Activated naive CD4-positive, alpha-beta T cell treated with anti-CD3 and anti-CD28 coated beads for 36 hours (primary cell): ENCODE measurements around the gene VPS9D1. TPM values are rescaled to one million over a fixed set of nuclear protein-coding genes. Genes with fewer than 3 reads are reported as not detected.
A peak's percentile ranks its signal among the peaks of the same experiment; 100 is the strongest.
"Not testable (repeated sequence)": the region's sequence is repeated elsewhere in the genome, so short reads cannot be mapped to it uniquely, and the experiment has no call there.

Source experiments
- CTCF ChIA-PET: fragments of 350-600 bp; sonication (Branson Sonifier 250); formaldehyde crosslinking; loops from one replicate; lab custom pipeline; 2021; ENCODE audit warnings: antibody characterized with exemption; lab: Charles Lee
- DNase-seq: peaks from one replicate; pipeline ENCODE4 v3.0.0-alpha.2; 2020
- H3K27ac Mint-ChIP-seq: one replicate; pipeline ENCODE4 v1.8.0; 2021; ENCODE audit warnings: mild to moderate bottlenecking, mixed read lengths
- H3K27me3 Mint-ChIP-seq: one replicate; pipeline ENCODE4 v1.8.0; 2021; ENCODE audit warnings: low read depth, mixed read lengths
- H3K36me3 Mint-ChIP-seq: one replicate; pipeline ENCODE4 v1.8.0; 2021; ENCODE audit warnings: low read depth, mixed read lengths
- H3K4me1 Mint-ChIP-seq: one replicate; pipeline ENCODE4 v1.8.0; 2021; ENCODE audit warnings: low read depth, mixed read lengths
- H3K4me3 Mint-ChIP-seq: one replicate; pipeline ENCODE4 v1.8.0; 2021; ENCODE audit warnings: mild to moderate bottlenecking, moderate library complexity, mixed read lengths
- H3K9me3 Mint-ChIP-seq: one replicate; pipeline ENCODE4 v1.8.0; 2021; ENCODE audit warnings: mixed read lengths
- intact Hi-C: fragments of 100-400 bp; cut with micrococcal nuclease; formaldehyde crosslinking; loops from one replicate; pipeline ENCODE4 v1.15.1; 2023
- total RNA-seq, 2 experiments: library from RNA; stranded (reverse); gene quantifications; one replicate each; pipeline ENCODE4 v1.2.3, GENCODE V29; 2021

The VPS9D1 gene
- total RNA-seq, 2 experiments from 2014 or later = 0.91 to 1.4 TPM

DNA sequence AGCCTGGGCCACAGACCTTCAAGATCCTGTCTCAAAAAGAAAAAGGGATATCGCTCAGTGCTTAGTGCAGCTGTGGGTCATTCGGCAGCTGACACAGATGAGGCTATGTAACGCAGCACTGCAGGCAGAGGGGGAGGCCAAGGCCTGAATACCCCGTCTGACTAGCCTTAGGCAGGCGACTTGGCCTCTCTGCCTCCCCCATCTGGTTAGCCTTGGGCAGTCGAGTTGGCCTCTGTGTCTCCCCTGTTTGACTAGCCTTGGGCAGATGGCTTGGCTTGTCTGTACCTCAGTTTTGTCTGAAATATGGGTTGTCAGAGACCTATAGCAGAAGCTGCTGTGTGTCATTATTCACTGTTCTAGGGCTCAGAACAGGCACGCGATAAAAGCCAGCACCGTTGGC, 53.1 kb downstream of the VPS9D1 start:
- Mint-ChIP-seq H3K27me3 (no peaks in the 10 kb centered on the region), H3K36me3 (peaks cover 11% of the 10 kb centered on the region), H3K4me1 (peaks cover 23% of the 10 kb centered on the region), H3K4me3 (no peak overlapping the region), H3K27ac (no peak overlapping the region), H3K9me3 (no peaks in the 10 kb centered on the region)
- DNase-seq = no peak
- CTCF ChIA-PET = interaction anchor here (0.9 kb wide), 1 partner anchor 92 kb away, joined by 3 read pairs; the partner anchor contains the start of gene CPNE7
- intact Hi-C loops = loop anchor here (1.0 kb wide), 1 partner anchor 93 kb away; no protein-coding TSS in a partner anchor

DNA sequence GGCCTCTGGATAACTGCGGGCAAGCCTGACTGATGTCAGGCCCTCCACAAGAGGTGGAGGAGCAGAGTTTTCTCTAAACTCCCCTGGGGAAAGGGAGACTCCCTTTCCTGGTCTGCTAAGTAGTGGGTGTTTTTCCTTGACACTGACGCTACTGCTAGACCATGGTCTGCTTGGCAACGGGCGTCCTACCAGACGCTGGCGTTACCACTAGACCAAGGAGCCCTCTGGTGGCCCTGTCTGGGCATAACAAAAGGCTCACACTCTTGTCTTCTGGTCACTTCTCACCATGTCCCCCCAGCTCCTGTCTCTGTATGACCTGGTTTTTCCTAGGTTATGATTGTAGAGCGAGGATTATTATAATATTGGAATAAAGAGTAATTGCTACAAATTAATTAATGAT, 53.7 kb downstream of the VPS9D1 start:
- H3K27me3 Mint-ChIP-seq, H3K4me3 Mint-ChIP-seq, DNase-seq, H3K27ac Mint-ChIP-seq, H3K9me3 Mint-ChIP-seq, CTCF ChIA-PET: not testable (repeated sequence)
- Mint-ChIP-seq H3K4me1 (peaks cover 23% of the 10 kb centered on the region), H3K36me3 (peaks cover 15% of the 10 kb centered on the region)
- intact Hi-C loops = loop anchor here (1.0 kb wide), 1 partner anchor 93 kb away; no protein-coding TSS in a partner anchor

DNA sequence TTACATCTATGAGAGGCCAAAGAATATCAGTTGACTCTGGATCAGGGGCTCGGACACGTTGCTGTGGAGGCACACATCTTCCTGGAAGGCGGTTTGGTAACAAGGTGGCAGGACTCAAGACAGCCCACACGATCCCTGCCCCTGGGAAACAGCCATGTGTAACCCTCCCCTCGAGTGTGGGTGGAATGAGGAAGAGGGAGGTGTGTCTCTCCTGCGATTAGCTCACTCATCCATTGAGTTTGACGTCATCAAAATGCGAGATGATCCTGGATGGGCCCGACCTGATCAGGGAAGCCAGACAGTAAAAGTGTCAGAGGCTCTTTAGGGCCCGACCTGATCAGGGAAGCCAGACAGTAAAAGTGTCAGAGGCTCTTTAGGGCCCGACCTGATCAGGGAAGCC, 56.5 kb downstream of the VPS9D1 start:
- intact Hi-C loops, H3K4me3 Mint-ChIP-seq, H3K27me3 Mint-ChIP-seq, H3K27ac Mint-ChIP-seq, DNase-seq, H3K9me3 Mint-ChIP-seq: not testable (repeated sequence)
- Mint-ChIP-seq H3K4me1 (peaks cover 10% of the 10 kb centered on the region), H3K36me3 (peaks cover 33% of the 10 kb centered on the region)
- CTCF ChIA-PET = interaction anchor here (0.6 kb wide), 1 partner anchor 18 kb away, joined by 5 read pairs; no protein-coding TSS in a partner anchor

DNA sequence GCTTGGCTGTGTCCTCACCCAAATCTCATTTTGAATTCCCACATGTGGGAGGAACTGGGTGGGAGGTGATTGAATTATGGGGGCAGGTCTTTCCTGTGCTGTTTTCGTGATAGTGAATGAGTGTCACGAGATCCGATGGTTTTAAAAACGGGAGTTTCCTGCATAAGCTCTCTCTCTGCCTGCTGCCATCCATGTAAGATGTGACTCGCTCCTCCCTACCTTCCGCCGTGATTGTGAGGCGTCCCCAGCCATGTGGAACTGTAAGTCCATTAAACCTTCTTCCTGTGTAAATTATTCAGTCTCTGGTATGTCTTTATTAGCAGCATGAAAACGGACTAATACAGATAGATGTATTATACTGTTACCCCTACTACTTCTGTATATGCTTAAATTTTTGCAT, 59.5 kb downstream of the VPS9D1 start:
- CTCF ChIA-PET = no interaction called here
- H3K4me3 Mint-ChIP-seq = no peak overlapping the region
- intact Hi-C loops = no loop called here
- DNase-seq = no peak
- H3K4me1 Mint-ChIP-seq = peaks cover 15% of the 10 kb centered on the region
- H3K27me3 Mint-ChIP-seq = no peaks in the 10 kb centered on the region
- no peaks in the 10 kb centered on the region for H3K9me3 Mint-ChIP-seq
- peaks cover 39% of the 10 kb centered on the region for H3K36me3 Mint-ChIP-seq
- H3K27ac Mint-ChIP-seq = no peak overlapping the region

DNA sequence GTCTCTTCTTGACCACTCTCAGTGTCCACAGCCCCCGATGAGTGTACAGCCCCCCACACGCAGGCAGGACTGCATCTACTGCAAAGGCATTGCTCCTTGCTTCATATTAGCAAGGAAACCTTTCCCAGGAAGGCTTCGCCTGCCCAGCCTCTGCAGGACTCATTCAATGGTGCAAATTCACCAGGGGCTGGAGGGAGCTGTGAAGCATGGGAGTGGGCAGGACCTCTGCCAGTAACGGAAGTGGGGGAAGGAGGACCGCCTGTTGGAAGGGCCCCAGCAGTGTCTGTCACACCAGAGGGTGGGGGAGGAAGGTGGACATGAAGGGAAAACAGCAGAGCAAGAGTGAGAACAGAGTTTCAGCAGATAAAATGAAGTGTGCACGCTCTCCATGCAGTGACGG, 60.6 kb downstream of the VPS9D1 start:
- Mint-ChIP-seq H3K4me3 (no peak overlapping the region), H3K27me3 (no peaks in the 10 kb centered on the region), H3K27ac (no peak overlapping the region), H3K9me3 (no peaks in the 10 kb centered on the region), H3K36me3 (peaks cover 39% of the 10 kb centered on the region), H3K4me1 (peaks cover 24% of the 10 kb centered on the region)
- intact Hi-C loops = no loop called here
- no peak for DNase-seq
- CTCF ChIA-PET = no interaction called here

DNA sequence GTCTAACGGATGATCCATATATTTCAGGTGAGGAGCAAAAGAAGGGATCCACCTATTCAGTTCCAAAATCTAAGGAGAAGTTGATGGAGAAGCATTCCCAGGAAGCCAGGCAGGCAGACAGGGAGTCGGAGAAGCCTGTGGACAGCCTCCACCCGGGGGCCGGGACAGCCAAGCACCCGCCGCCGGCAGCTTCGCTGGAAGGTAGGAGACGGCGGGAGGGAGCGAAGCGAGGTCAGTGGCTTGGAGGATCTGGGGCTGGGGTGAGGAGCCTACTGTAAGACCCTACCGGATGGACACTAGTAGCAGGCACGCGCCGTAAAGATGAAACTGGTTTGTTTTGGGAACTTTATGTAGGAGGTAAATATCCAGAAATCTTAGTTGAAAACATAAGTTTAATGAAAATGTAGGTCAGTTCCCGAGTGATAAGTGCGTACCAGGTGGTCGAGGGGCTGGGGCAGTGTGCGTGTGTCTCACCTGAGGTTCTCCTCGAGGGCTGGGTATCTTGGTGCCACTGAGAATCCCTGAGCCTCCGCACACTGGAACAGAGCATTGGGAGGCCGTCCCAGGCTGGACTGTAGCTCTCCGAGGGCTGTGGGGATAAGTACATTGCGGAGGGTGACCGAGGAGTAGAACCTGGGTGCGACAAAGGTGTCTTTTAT, 62.3 kb downstream of the VPS9D1 start:
- Mint-ChIP-seq H3K9me3 (no peaks in the 10 kb centered on the region), H3K27me3 (no peaks in the 10 kb centered on the region), H3K36me3 (peaks cover 33% of the 10 kb centered on the region), H3K27ac (peak overlapping the region; percentile 77), H3K4me3 (peak overlapping the region; percentile 91), H3K4me1 (peaks cover 32% of the 10 kb centered on the region)
- no peak for DNase-seq
- intact Hi-C loops = loop anchor here (2.0 to 10.0 kb wide), 2 partner anchors 28 to 414 kb away; partner anchors contain the start of gene CDK10
- CTCF ChIA-PET = interaction anchor here (0.6 kb wide), 1 partner anchor 41 kb away, joined by 4 read pairs; no protein-coding TSS in a partner anchor

DNA sequence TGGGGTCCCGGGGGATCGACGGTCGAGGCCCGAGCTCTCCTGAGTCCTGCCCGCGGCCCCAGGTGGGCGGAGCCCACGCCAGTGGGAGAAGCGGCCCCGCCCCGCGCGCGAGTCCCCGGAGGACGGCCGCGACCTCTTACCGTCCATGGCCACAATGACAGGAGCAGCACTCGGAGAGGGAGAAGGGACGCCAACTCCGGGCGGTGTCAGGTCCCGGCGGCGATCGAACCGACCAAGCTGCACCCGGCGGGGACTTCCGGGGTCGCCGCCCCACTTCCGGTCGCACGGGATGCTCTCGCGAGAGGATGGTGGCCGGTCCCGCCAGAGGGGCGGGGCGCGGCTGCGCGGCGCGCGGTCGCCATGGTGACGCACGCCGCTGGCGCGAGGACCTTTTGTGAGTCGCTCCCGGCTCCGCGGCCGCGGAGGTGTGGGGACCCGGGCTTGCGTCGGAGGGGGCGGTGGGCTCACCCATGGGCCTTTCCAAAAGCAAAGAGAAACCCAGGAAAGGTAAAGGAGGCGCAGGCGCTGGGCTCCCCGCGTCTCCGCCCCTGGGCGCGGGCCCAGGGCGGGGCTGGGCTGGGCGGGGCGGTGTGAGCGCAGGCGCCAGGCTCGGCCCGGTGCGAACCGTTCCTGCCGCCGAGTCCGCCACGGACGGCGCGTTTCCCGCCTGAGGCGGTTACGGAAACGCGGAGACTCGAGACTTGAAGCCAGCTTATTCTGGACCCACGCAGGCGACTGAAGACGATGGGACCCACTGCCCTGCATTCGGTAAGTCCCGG, 63.1 kb downstream of the VPS9D1 start, which contains the start of the genes CHMP1A and SPATA33:
TSS of gene CHMP1A (minus strand) at position 267 of the 779 bp plus-strand sequence. CDS start at position 147, 120 bp downstream.
TSS of gene SPATA33 (plus strand) at position 395 of the 779 bp plus-strand sequence. CDS start at position 471, 76 bp downstream.
- intact Hi-C loops = loop anchor here (1.0 to 10.0 kb wide), 3 partner anchors 29 to 413 kb away; partner anchors contain the start of gene CDK10
- Mint-ChIP-seq H3K9me3 (no peaks in the 10 kb centered on the region), H3K27me3 (no peaks in the 10 kb centered on the region), H3K36me3 (peaks cover 28% of the 10 kb centered on the region), H3K27ac (peak within 1 kb of the TSS; percentile 77), H3K4me1 (peaks cover 32% of the 10 kb centered on the region), H3K4me3 (peak within 1 kb of the TSS; percentile 91)
- CTCF ChIA-PET = no interaction called here
- DNase-seq = peak; percentile 92

Other genes with a start within 250 kb of the VPS9D1 start
- gene ANKRD11, start 230.3 kb downstream of the VPS9D1 start, total RNA-seq = 100 to 1,000 TPM; 174 to 177 TPM
- 10 to 100 TPM; 62.4 to 67.7 TPM for gene SPG7, start 212.5 kb downstream of the VPS9D1 start, total RNA-seq
- 1,000 to 10,000 TPM; 3,875 to 3,899 TPM for gene RPL13, start 160.2 kb downstream of the VPS9D1 start, total RNA-seq
- 1 to 10 TPM; 6.4 to 9.0 TPM for gene CPNE7, start 145.1 kb downstream of the VPS9D1 start, total RNA-seq
- gene DPEP1, start 107.3 kb downstream of the VPS9D1 start, total RNA-seq = not detected
- 10 to 100 TPM; 46.8 to 48.4 TPM for gene CHMP1A, start 63.2 kb downstream of the VPS9D1 start, total RNA-seq
- gene SPATA33, start 63.1 kb downstream of the VPS9D1 start, total RNA-seq = 1 to 10 TPM; 6.5 to 7.0 TPM
- 100 to 1,000 TPM; 128 to 158 TPM for gene CDK10, start 34.2 kb downstream of the VPS9D1 start, total RNA-seq
- 1 to 10 TPM in 1 of 2 experiments, under 1 TPM in 1; 0.93 to 1.2 TPM for gene SPATA2L, start 19.2 kb downstream of the VPS9D1 start, total RNA-seq
- 10 to 100 TPM; 19.8 to 25.3 TPM for gene ZNF276, start 639 bp upstream of the VPS9D1 start, total RNA-seq
- 10 to 100 TPM; 85.5 to 96.7 TPM for gene FANCA, start 95.7 kb upstream of the VPS9D1 start, total RNA-seq
- under 1 TPM; 0.26 to 0.44 TPM for gene SPIRE2, start 107.6 kb upstream of the VPS9D1 start, total RNA-seq
- gene TCF25, start 152.7 kb upstream of the VPS9D1 start, total RNA-seq = 100 to 1,000 TPM; 108 to 109 TPM
- gene MC1R, start 198.0 kb upstream of the VPS9D1 start, total RNA-seq = under 1 TPM; 0.45 to 0.49 TPM
- under 1 TPM; 0.20 to 0.38 TPM for gene TUBB3, start 202.4 kb upstream of the VPS9D1 start, total RNA-seq
- 10 to 100 TPM; 19.7 to 20.1 TPM for gene DEF8, start 227.9 kb upstream of the VPS9D1 start, total RNA-seq